Neural progenitor cell (in vitro differentiated cells): ENCODE data around the gene CLCN6. TPM values are rescaled to one million over a fixed set of nuclear protein-coding genes. Genes with fewer than 3 reads are reported as not detected.
A peak's percentile ranks its signal among the peaks of the same experiment; 100 is the strongest.

Source experiments
- DNase-seq: peaks from one replicate; pipeline ENCODE4 v3.0.0-alpha.2; 2016; ENCODE audit warnings: low spot score
- H2AFZ ChIP-seq: fragments of 200-600 bp; sonication (generic); replicated peaks from 2 replicates; pipeline ENCODE4 v1.6.1; 2016; ENCODE audit warnings: antibody characterized with exemption
- H3F3A ChIP-seq: fragments of 200-600 bp; sonication (generic); 2 replicates; pipeline ENCODE4 v1.6.1; 2016; ENCODE audit warnings: antibody characterized with exemption, low read depth
- H3K27ac ChIP-seq: fragments of 200-600 bp; sonication (generic); 2 replicates; pipeline ENCODE4 v1.5.1; 2016; ENCODE audit warnings: mild to moderate bottlenecking
- H3K27me3 ChIP-seq: fragments of 200-600 bp; sonication (generic); 2 replicates; pipeline ENCODE4 v1.6.1; 2016; ENCODE audit warnings: mild to moderate bottlenecking, moderate library complexity
- H3K36me3 ChIP-seq: fragments of 200-600 bp; sonication (generic); 2 replicates; pipeline ENCODE4 v1.5.1; 2016
- H3K4me1 ChIP-seq: fragments of 200-600 bp; sonication (generic); 2 replicates; pipeline ENCODE4 v1.6.1; 2016; ENCODE audit warnings: mixed run types
- H3K4me2 ChIP-seq: fragments of 200-600 bp; sonication (generic); 2 replicates; pipeline ENCODE4 v1.6.1; 2016
- H3K4me3 ChIP-seq: fragments of 200-600 bp; sonication (generic); 2 replicates; pipeline ENCODE4 v1.5.1; 2016
- H3K79me2 ChIP-seq: fragments of 200-600 bp; sonication (generic); 2 replicates; pipeline ENCODE4 v1.6.1; 2016; ENCODE audit warnings: low read depth
- H3K9ac ChIP-seq: fragments of 200-600 bp; sonication (generic); 2 replicates; pipeline ENCODE4 v1.6.1; 2016
- H3K9me3 ChIP-seq: fragments of 200-600 bp; sonication (generic); 2 replicates; pipeline ENCODE4 v1.5.1; 2016; ENCODE audit warnings: low read depth
- H4K20me1 ChIP-seq: fragments of 200-600 bp; sonication (generic); 2 replicates; pipeline ENCODE4 v1.6.1; 2016; ENCODE audit warnings: low read depth
- H3K27ac Mint-ChIP-seq: 3 replicates; pipeline ENCODE4 v1.8.0; 2021; ENCODE audit warnings: mixed read lengths
- H3K27me3 Mint-ChIP-seq: 2 replicates; pipeline ENCODE4 v1.8.0; 2022; ENCODE audit warnings: low read depth, mild to moderate bottlenecking, inconsistent platforms, moderate library complexity, mixed read lengths; ENCODE audit not compliant: insufficient read depth
- H3K36me3 Mint-ChIP-seq: 3 replicates; pipeline ENCODE4 v1.8.0; 2021; ENCODE audit warnings: mixed read lengths
- H3K4me1 Mint-ChIP-seq: 3 replicates; pipeline ENCODE4 v1.8.0; 2021; ENCODE audit warnings: mixed read lengths
- H3K4me3 Mint-ChIP-seq: 3 replicates; pipeline ENCODE4 v1.8.0; 2021; ENCODE audit warnings: mild to moderate bottlenecking, moderate library complexity, mixed read lengths
- H3K9me3 Mint-ChIP-seq: 3 replicates; pipeline ENCODE4 v1.8.0; 2020; ENCODE audit warnings: mixed read lengths
- CTCF ChIP-seq: fragments of 200-600 bp; sonication (generic); IDR thresholded peaks from 2 replicates; pipeline ENCODE4 v1.5.1; 2017; ENCODE audit warnings: antibody characterized with exemption, mild to moderate bottlenecking
- EZH2 ChIP-seq: fragments of 200-600 bp; sonication (generic); IDR thresholded peaks from 2 replicates; pipeline ENCODE4 v1.6.1; 2017; ENCODE audit warnings: antibody characterized with exemption, mild to moderate bottlenecking, moderate library complexity
- EZH2phosphoT487 ChIP-seq: fragments of 200-600 bp; sonication (generic); IDR thresholded peaks from 2 replicates; pipeline ENCODE4 v1.6.1; 2017; ENCODE audit warnings: antibody characterized with exemption
- total RNA-seq: library from RNA; depleted of rRNA; stranded (reverse); fragments of >200 nt; gene quantifications from 2 replicates; pipeline ENCODE4 v1.2.3, GENCODE V29; 2015; ENCODE audit warnings: low replicate concordance

CLCN6 gene
- total RNA-seq, 1 donor from 2014 or later = 10.3 TPM

GRCh38 chr1:11838349-11839272 is 32.6 kb downstream of the CLCN6 start:
- peaks cover 24% of the 10 kb centered on the region for H3K36me3 Mint-ChIP-seq
- peaks cover 14% of the 10 kb centered on the region for H4K20me1 ChIP-seq
- H2AFZ ChIP-seq = no peak overlapping the region
- no peak overlapping the region for H3K9ac ChIP-seq
- no peak overlapping the region for H3K4me3 Mint-ChIP-seq
- peaks cover 10% of the 10 kb centered on the region for H3K36me3 ChIP-seq
- no peak overlapping the region for H3K4me2 ChIP-seq
- no peak overlapping the region for H3K4me3 ChIP-seq
- no peaks in the 10 kb centered on the region for H3K4me1 Mint-ChIP-seq
- no peak overlapping the region for H3K27ac Mint-ChIP-seq
- H3K9me3 ChIP-seq = no peaks in the 10 kb centered on the region
- TF ChIP-seq CTCF = peak; percentile 97
- no peak for TF ChIP-seq EZH2phosphoT487
- peaks cover 8% of the 10 kb centered on the region for H3F3A ChIP-seq
- no peak overlapping the region for H3K27ac ChIP-seq
- peaks cover 2% of the 10 kb centered on the region for H3K27me3 Mint-ChIP-seq
- H3K4me1 ChIP-seq = no peaks in the 10 kb centered on the region
- DNase-seq = peak; percentile 73
- no peaks in the 10 kb centered on the region for H3K9me3 Mint-ChIP-seq
- no peaks in the 10 kb centered on the region for H3K27me3 ChIP-seq
- H3K79me2 ChIP-seq = no peaks in the 10 kb centered on the region

- Mint-ChIP-seq H3K36me3 (peaks cover 20% of the 10 kb centered on the region), H3K9me3 (no peaks in the 10 kb centered on the region), H3K27ac (no peak overlapping the region), H3K4me1 (no peaks in the 10 kb centered on the region), H3K27me3 (peaks cover 2% of the 10 kb centered on the region), H3K4me3 (no peak overlapping the region)
- Histone ChIP-seq H3K4me1 (no peaks in the 10 kb centered on the region), H4K20me1 (peaks cover 14% of the 10 kb centered on the region), H3K79me2 (no peaks in the 10 kb centered on the region), H3K4me2 (no peak overlapping the region), H3K36me3 (peaks cover 10% of the 10 kb centered on the region), H3K9me3 (no peaks in the 10 kb centered on the region), H3K27ac (no peak overlapping the region), H3F3A (peaks cover 16% of the 10 kb centered on the region), H2AFZ (no peak overlapping the region), H3K9ac (no peak overlapping the region), H3K27me3 (no peaks in the 10 kb centered on the region), H3K4me3 (no peak overlapping the region)
- no peak for DNase-seq
- TF ChIP-seq EZH2 (no peak), EZH2phosphoT487 (no peak), CTCF (no peak)
These were observed 34.0 kb downstream of the CLCN6 start for GRCh38 chr1:11839727-11840705.

GRCh38 chr1:11841245-11842153 is 35.5 kb downstream of the CLCN6 start:
- Histone ChIP-seq H3K27me3 (no peaks in the 10 kb centered on the region), H2AFZ (no peak overlapping the region), H3K9ac (no peak overlapping the region), H3K4me2 (no peak overlapping the region), H3K9me3 (no peaks in the 10 kb centered on the region), H3K4me1 (no peaks in the 10 kb centered on the region), H3F3A (peaks cover 26% of the 10 kb centered on the region), H3K79me2 (no peaks in the 10 kb centered on the region), H3K36me3 (peaks cover 10% of the 10 kb centered on the region), H4K20me1 (peaks cover 24% of the 10 kb centered on the region), H3K27ac (no peak overlapping the region), H3K4me3 (no peak overlapping the region)
- Mint-ChIP-seq H3K27ac (no peak overlapping the region), H3K4me1 (no peaks in the 10 kb centered on the region), H3K4me3 (no peak overlapping the region), H3K36me3 (peaks cover 18% of the 10 kb centered on the region), H3K9me3 (no peaks in the 10 kb centered on the region), H3K27me3 (peaks cover 2% of the 10 kb centered on the region)
- DNase-seq = no peak
- TF ChIP-seq EZH2 (no peak), CTCF (no peak), EZH2phosphoT487 (no peak)
